ENCODE measurements around the gene MORN1. TPM values are rescaled to one million over a fixed set of nuclear protein-coding genes. Genes with fewer than 3 reads are reported as not detected.

Gene MORN1
- total RNA-seq, 1 experiment from 2014 or later, result 5.6 TPM

GRCh38 chr1:2405588-2406295 is 14.4 kb upstream of the MORN1 start:
- DNase-seq (ENCODE audit: low read depth), result peak; percentile 46

GRCh38 chr1:2404890-2405511 is 13.6 kb upstream of the MORN1 start:
- no peak for DNase-seq (ENCODE audit: low read depth)

- DNase-seq (ENCODE audit: low read depth), result no peak
Observed at GRCh38 chr1:2404142-2404889, 13.0 kb upstream of the MORN1 start.

- DNase-seq (ENCODE audit: low read depth), result no peak
Observed at GRCh38 chr1:2403273-2403672, 11.9 kb upstream of the MORN1 start.

DNA sequence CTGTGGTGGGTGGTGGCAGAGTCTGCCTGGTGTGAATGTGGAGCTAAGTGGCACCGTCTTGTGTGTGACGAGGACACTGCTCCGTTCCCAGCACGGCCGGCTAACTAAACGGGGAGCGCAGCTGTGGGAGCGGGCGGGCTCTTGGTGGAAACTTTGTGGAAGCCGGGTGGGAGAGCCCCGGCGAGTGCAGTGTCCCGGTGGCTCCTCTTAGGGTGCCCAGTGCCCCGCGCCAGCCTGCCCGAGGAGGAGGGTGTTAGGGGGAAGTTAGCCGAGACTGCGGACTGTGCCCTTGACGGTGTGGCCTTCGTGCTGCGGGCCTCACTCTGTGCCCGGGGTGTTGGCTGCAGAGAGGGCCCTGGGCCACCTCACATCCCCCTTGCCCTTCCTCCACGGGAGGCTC is 11.1 kb upstream of the MORN1 start:
- DNase-seq (ENCODE audit: low read depth), result no peak

GRCh38 chr1:2400950-2401649 is 9.7 kb upstream of the MORN1 start:
- no peak for DNase-seq (ENCODE audit: low read depth)

DNA sequence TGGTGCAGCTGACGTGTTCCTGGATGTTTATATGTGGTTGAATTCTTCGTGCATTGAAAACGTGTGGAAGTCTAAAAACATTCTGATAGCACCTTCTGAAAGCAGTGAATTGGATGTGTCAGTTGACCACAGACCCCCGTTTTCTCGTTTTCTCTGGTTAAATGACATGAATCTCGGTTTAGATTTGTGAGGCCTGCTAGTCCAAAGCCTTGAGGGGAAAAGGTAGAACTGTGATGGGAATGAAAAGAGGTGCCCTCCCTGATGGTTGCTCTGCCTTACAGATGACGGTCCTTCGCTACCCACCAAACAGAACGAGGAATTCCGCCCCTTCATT is 9.2 kb upstream of the MORN1 start:
- no peak for DNase-seq (ENCODE audit: low read depth)

DNA sequence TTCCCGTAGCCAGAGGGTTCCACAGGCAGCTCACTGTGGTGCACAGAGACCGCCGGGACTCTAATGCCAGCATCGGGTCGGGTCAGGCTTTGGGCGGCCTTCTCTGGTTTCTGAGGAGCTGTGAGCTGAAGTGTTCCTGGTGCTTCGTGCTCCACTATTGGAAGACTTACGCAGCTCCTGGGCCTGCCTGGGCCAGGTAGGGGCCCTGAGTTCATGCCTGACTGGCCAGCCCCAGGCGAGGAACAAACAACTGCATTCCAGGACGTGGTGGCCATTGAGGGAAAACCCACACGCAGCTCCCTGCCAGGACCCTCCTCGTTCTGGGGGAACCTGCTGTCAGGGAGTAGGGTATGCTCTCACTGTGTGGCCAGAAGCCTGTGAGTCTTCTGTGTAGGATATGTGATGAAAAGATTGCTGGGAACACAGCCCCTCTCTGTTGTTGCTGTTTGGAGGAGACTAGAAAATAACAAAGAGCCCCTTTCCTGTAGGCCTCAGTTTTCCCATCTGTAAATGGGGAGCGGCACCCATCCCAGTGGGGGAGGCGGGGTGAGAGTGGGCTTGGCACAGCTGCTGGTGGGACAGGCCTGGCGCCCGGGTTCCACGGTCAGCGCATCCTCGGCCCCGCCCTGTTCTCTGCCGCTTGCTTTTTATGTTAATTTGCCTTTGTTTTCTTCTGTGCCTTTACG is 8.7 kb upstream of the MORN1 start:
- no peak for DNase-seq (ENCODE audit: low read depth)

DNA sequence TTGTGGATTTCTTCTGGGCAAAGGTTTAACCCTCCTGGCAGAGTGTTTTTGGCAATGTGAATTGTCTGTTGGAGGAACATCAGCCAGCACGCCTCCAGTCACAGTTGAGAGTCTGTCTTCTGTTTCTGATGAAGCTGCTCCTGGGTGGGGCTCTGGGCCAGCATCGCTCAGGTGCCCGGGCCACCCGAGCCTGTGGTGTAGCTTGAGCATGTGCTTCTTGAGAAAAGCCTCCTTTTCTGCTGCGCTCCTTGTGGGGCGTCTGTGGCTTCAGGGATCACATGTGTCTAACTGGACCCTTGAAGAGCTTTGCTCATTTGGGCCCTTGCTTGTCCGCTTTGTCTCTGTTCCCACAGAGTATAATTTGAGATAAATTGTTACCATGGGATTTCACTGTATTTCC is 7.5 kb upstream of the MORN1 start:
- no peak for DNase-seq (ENCODE audit: low read depth)

DNA sequence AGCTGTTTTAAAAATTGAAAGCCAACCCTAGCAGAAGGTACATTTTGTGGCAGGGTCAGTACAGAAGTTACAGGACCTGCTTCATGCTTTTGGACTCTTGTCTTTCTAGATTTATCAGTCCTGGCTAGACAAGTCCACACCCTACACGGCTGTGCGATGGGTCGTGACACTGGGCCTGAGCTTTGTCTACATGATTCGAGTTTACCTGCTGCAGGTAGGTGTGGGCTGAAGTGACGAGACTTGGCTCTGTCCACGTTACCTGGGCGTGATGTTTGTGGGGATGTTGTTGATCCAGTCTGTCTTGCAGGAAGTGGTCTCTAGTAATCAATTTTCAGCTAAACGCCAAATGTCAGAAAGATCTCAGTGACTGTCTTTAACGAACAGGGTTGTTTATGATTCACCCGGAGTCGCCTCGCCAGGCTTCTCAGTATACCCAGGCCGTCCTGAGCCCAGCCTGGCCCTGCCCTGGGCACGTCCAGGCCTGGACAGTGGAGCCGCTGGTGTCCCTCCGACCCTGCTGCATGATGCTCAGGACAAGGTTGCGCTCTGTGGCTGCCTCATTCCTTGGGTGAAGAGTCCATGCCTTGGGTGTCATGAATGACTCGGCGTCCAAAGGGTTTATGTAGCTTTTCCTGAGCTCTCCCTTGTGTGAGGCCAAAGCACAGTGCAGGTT is 5.8 kb upstream of the MORN1 start:
- DNase-seq (ENCODE audit: low read depth), result no peak

DNA sequence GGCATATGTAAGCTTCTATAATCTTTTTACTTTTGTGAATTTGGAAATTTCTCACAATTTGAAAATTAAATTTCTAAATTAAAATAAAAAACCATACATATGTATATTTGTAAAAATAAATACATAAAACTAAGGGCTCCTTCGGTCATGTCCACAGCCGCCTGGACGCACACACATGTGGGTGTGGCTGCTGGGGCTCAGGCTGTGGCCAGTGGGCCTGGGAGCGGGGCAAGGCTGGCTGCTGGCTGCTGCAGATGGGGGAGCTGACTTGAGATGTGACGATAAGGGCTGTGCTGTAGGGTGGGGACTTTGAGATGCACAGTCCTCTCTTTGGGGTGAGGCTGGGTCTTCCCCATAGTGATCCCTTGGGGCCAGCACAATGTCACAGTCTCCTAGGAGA is 5.1 kb upstream of the MORN1 start:
- no peak for DNase-seq (ENCODE audit: low read depth)

DNA sequence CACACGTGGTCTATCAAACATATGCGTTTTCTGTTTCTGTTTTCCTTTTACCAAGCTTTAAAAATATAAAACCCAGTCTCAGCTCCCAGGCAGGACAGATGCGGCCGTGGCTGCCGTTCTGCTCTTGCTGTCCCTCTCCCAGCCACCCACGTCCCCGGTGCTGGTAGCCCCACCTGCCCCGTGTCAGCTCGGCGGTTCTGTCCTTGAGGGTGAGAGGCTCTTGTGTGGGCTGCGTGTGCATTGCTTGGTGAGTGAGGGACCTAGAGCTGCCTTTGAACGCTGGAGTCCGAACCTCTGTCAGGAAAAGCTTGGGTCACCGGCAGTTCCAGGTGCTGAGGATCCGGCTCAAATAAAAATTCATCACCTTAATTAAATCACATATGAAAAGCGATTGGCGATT is 4.7 kb upstream of the MORN1 start:
- no peak for DNase-seq (ENCODE audit: low read depth)

GRCh38 chr1:2395245-2395644 is 3.9 kb upstream of the MORN1 start:
- no peak for DNase-seq (ENCODE audit: low read depth)

DNA sequence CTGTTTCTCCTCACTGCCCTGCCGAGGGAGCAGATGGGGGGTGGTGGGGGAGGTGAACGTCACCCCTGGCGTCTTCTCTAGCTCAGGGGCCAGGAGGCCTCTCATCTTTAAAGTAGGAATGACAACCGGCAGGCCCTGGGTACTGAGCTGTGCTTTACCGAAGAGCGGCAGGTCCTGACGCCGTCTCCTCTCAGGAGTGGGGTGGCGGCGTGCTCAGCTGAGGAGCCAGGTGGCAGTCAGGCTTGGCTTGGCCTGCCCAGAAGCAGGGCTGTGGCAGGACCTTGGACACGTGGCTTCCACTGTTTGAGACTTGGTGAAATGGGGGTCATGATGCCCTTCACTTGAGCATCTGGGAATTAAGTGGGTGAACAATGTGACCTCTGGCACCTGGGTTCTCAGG is 3.4 kb upstream of the MORN1 start:
- DNase-seq (ENCODE audit: low read depth), result no peak

GRCh38 chr1:2394220-2394619 is 2.9 kb upstream of the MORN1 start:
- DNase-seq (ENCODE audit: low read depth), result no peak

DNA sequence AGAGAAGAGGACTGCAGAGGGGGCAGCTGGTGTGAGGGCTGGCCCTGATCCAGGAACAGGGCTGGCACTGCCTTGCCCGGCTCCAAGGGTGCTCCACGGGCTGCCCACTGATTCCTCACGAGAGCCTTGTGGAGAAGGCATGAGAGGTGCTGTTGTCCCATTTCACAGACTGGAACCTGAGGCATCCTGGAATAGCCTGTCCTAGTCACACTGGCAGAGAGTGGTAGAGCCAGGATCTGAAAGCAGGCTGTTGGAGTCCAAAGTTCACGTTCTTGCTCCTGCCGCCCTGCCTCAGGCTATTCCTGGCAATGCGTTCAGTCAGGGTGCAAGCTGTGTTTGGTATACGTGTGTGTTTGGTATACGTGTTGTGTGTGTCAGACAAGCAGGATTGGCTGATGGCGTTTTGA is 2.1 kb upstream of the MORN1 start:
- no peak for DNase-seq (ENCODE audit: low read depth)

DNA sequence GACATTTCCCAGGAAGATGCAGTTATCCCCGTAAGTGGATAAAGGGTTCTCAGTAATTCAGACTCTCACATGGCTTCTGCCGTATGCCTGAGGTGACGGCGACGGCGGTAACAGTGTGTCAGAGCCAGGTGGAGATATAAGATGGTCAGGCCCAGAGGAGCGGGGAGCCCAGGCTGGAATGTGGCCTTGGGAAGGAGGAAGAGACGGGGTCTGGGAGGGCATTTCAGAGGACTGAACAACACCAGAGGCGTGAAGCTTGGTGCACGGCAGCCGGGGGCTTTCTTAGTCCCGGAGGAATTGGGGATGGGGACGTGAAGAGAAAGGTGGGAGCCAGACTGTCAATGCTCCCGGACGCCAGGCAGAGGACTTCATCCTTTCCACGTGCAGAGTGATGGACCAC is 1.3 kb upstream of the MORN1 start:
- no peak for DNase-seq (ENCODE audit: low read depth)

DNA sequence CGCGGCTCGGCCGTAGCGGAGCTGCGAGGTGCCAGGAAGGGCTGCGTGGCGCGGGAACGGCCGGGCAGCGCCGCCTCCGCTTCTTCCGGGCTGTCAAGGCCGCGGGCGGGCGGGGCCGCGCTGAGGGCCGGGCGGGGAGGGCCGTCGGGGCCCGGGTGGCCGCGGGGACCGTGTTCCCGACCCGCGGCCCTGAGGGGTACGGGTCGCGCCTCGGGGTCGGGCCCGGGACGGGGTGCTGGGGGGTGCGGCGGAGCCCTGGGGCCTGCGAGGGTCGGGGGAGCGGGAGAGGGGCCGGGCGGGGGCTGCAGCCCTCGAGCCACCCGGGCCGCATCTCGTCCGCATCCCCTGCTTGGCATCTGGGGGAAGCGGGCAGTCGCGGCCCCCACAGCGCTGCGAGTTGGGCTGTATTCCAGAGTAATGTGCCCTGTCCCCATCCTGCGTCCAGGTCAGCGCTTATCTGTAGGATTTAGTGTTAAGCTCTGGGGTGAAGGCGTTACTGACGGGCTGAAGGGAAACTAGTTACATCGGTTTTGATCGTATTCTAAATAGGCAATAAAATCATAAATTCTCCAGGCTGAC is 666 bp upstream of the MORN1 start:
- DNase-seq (ENCODE audit: low read depth), result no peak

DNA sequence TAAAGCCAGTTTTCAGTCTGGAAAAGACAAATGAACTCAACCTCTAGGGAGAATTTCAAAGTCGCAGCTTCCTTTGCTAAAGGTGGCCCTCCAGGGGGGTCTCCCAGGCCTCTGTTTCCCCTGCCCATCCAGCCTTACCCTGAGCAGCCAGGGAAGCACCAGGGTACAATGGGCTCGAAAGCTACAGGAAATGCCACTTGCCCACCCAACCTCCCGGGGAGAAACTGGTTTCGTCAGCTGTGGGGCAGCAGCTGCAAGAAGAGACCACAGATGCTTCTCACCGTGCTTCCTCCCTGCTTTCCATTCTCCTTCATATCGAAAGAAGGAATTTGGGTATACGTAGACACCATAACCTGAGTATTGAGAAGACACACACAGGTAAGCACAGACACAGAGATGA is 1.7 kb downstream of the MORN1 start:
- no peak for DNase-seq (ENCODE audit: low read depth)

DNA sequence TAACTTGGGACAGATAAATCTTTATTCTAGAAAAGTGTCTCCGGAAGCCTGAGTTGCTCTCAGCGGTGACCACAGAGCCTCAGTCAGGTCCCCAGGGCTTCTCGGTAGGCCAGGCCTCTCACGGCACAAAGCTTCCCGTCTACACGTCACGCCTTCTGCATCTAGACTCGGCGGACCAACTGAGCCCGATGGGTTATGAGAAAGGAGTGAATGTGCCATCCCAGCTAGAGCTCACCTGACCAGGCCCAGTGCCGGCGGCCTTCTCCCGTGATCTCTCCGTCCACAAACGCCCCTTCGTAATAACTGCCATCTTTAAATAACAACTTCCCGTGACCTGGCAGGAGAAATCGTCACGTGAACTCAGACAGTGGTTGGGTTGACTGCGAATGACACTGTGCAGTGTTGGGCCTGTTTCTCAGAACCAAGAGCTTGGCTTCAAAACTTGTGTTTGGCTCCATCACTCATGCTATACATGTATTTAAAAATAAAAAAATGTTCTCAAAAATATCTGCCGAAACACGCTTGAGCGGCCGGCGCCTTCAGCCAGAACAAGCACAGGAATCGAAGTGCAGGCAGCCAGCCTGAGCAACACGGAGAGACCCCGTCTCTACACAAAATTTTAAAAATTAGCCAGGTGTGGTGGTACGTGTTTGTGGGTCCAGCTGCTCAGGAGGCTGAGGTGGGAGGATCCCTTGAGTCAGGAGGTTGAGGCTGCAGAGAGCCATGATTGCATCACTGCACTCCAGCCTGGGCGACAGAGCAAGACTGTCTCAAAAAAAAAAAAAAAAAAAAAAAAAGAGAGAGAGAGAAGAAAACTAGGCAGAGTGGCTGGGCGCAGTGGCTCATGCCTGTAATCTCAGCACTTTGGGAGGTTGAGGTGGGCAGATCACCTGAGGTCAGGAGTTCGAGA is 3.1 kb downstream of the MORN1 start:
- DNase-seq (ENCODE audit: low read depth), result no peak
